Stimulated activated CD8-positive, alpha-beta memory T cell treated with anti-CD3 and anti-CD28 coated beads, Interleukin-4, amount 100 ng/mL, for 1 hour (primary cell): ENCODE data around the gene LRRC66.

Experiments
- DNase-seq, 2 donors: peaks; one replicate each; pipeline ENCODE4 v3.0.0-alpha.2; 2020; ENCODE audit warnings: low read depth in 2 of 2, low spot score in 1 of 2

LRRC66 gene

GRCh38 chr4:52015366-52015765 lies 4.8 kb downstream of the LRRC66 start:
- DNase-seq, result no peak

- DNase-seq, result no peak
Measured at GRCh38 chr4:52014903-52015302, 5.3 kb downstream of the LRRC66 start.

- DNase-seq, result no peak
Measured at GRCh38 chr4:52012651-52013050, 7.5 kb downstream of the LRRC66 start.

GRCh38 chr4:52010986-52011385 lies 9.2 kb downstream of the LRRC66 start:
- DNase-seq, result no peak

- DNase-seq, result no peak
Measured at GRCh38 chr4:52006887-52007286, 13.3 kb downstream of the LRRC66 start.

- no peak for DNase-seq
Measured at GRCh38 chr4:52005604-52006273, 14.4 kb downstream of the LRRC66 start.

GRCh38 chr4:52004414-52004813 lies 15.7 kb downstream of the LRRC66 start:
- no peak for DNase-seq

- no peak for DNase-seq
Measured at GRCh38 chr4:52001616-52002015, 18.5 kb downstream of the LRRC66 start.

GRCh38 chr4:51999250-51999649 lies 20.9 kb downstream of the LRRC66 start:
- DNase-seq, result no peak

- no peak for DNase-seq
Measured at GRCh38 chr4:51998837-51999236, 21.3 kb downstream of the LRRC66 start.

- DNase-seq, result no peak
Measured at GRCh38 chr4:51997647-51998046, 22.5 kb downstream of the LRRC66 start.

- no peak for DNase-seq
Measured at GRCh38 chr4:51995647-51996220, 24.4 kb downstream of the LRRC66 start.

- no peak for DNase-seq
Measured at GRCh38 chr4:51965862-51966261, 54.3 kb downstream of the LRRC66 start.

- no peak for DNase-seq
Measured at GRCh38 chr4:51963841-51964517, 56.2 kb downstream of the LRRC66 start.

GRCh38 chr4:51960486-51960885 lies 59.7 kb downstream of the LRRC66 start:
- no peak for DNase-seq

GRCh38 chr4:51958199-51958968 lies 61.8 kb downstream of the LRRC66 start:
- no peak for DNase-seq
